Fibroblast of skin of left biceps (primary cell): Measurements from ENCODE around the gene STEAP1B.
"Not testable (repeated sequence)": the region's sequence is repeated elsewhere in the genome, so short reads cannot be mapped to it uniquely, and the experiment has no call there.

Experiments used
- DNase-seq, 2 experiments: peaks; one replicate each; pipeline ENCODE4 v3.0.0-alpha.2; 2013; ENCODE audit warnings: low read depth in 2 of 2

The STEAP1B gene

GRCh38 chr7:22499888-22500689, at the start of gene STEAP1B:
Gene STEAP1B (minus strand): TSS chr7:22500188. CDS start chr7:22494855, 5,333 bp downstream.
- peak; percentile 33 to 39 for DNase-seq

- no peak for DNase-seq
Observed at GRCh38 chr7:22549051-22549450, 49.1 kb upstream of the STEAP1B start.

DNA sequence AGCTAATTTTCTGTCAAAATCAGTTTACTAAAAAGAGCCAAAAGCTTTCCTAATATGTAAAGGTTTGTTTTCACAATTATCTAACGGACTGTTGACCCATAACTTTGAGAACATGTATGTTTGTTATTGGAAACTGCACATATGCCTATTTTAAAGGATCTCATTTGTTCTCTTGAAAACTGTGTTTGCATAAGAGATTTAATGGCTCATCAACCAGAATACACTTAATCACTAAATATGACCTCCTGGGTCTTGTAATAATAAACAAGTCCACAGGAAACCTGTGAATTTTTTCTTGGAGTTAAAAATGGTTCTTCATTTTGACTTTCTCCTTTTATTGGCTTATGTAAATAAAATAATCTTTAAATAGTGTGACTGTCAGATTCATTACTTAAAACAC, 48.3 kb upstream of the STEAP1B start:
- DNase-seq = no peak

- no peak for DNase-seq
Observed at GRCh38 chr7:22546769-22547168, 46.8 kb upstream of the STEAP1B start.

DNA sequence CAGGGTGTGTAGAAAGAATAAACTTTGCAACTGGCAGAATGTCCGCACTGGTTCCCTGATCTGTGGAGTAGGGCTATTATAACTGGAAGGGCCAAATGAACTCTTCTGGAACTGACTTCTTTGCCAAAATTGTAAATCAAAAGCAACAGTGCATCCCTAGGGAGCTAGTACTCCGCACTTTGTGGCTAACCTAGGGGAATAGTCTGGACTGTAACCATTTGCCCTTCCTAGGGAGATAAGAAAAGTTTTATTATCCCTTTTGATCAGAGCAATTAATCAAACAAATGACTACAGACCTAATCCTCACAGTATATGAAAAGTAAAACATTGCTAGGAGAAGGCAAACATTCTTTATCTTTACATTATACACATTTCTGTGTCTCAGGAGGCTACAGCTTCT, 45.5 kb upstream of the STEAP1B start:
- no peak for DNase-seq

- DNase-seq = no peak
Observed at GRCh38 chr7:22544245-22544644, 44.3 kb upstream of the STEAP1B start.

- no peak for DNase-seq
Observed at GRCh38 chr7:22543169-22543568, 43.2 kb upstream of the STEAP1B start.

DNA sequence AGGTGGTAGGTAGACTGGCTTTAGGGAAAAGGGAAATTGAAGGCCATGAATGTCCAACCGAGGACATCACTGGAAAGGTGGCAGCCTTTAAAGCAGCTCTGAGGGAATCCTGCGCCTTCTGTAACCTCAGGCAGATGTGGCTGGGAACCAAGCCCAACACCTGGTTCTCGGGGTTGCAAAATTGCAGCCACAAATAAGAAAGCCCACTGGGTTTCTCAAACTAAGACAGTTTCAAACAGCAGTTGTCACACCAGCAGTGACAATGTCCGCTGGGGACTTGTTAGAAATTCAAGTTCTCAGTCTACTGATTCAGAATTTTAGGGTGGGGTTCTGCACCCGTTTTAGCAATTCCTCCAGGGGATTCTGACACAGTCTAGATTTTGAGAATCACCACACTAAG, 42.7 kb upstream of the STEAP1B start:
- no peak for DNase-seq

DNA sequence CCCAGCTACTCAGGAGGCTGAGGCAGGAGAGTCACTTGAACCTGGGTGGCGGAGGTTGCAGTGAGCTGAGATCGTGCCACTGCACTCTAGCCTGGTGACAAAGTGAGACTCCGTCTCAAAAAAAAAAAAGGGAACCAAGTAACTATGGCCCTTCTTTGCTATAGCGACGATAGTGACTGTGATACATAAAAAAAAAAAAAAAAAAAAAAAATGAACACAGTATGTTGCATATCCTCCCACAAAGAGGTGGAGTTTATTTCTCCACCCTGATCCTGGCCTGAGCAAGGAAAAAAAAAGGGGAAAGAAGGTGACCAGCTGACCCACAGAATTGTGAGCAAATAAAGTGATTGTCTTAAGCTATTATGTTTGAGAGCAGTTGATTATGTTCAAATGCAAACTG, 42.3 kb upstream of the STEAP1B start:
- DNase-seq = no peak

GRCh38 chr7:22541789-22542188, 41.8 kb upstream of the STEAP1B start:
- DNase-seq = no peak

DNA sequence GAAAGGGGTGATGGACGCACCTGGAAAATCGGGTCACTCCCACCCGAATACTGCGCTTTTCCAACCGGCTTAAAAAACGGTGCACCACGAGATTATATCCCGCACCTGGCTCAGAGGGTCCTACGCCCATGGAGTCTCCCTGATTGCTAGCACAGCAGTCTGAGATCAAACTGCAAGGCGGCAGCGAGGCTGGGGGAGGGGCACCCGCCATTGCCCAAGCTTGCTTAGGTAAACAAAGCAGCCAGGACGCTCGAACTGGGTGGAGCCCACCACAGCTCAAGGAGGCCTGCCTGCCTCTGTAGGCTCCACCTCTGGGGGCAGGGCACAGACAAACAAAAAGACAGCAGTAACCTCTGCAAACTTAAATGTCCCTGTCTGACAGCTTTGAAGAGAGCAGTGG, 28.5 kb upstream of the STEAP1B start:
- not testable (repeated sequence) for DNase-seq

DNA sequence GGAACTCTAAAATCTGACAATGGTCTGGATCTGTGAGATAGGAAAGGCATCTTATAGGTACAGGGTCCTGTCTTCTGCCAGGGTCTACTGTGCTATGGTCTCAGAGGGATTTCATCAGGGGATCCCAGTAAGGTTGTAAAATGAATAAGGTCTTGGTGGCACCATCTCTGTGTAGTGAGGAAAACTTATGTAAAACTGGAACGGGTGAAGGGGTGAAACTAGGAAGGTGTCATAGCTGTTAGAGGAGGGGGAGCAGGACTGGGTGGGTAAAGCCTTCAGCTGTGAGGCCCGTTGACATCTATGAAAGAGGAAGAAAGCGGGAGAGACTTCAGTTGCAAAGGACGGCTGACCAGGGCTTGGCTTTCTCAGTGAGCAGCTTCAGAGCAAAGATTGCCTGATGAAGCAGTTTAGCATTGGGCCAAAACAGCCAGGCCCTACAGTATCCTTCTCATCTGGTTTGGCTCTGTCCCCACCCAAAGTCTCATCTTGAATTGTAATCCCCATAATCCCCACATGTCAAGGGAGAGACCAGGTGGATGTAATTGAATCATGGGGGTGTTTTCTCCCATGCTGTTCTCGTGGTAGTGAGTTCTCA, 24.5 kb upstream of the STEAP1B start:
- DNase-seq = not testable (repeated sequence)

DNA sequence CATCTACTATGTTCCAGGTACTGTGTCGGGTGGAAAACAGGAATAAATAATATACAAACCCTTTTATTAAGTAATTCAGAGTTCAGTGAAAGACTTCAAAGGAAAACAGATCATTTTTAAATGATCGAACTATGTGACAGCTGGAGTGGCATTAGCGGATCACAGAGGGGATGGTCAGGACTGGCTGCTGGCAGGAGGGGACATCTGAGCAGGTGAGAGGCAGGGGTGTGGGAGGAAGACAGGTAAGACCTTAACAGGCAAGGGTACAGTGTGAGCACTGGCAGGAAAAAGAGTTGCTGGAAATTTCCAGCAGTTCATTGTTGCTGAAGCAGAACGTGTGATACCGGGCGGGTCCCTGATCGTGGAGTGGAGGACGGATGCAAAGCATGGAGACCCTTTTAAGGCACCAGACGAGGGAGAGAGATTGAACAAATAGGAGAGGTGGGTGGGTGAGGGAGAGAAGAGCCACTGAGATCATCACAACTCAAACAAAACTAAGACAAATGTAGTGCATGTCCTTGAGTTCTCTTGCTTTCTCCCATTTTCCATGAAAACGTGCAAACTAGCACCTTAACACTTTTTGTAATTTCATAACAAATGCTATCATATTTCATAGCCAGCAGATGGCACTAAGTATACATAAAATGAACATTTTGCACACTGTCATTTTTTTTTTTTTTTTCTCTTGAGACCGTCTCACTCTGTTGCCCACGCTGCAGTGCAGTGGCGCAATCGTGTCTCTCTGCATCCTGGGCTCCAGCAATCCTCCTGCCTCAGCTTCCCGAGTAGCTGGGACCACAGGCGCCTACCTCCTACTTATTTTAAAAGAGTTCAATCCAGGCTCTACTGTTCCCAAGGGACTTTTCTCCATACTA, 23.7 kb upstream of the STEAP1B start:
- DNase-seq = peak; percentile 10 to 15

DNA sequence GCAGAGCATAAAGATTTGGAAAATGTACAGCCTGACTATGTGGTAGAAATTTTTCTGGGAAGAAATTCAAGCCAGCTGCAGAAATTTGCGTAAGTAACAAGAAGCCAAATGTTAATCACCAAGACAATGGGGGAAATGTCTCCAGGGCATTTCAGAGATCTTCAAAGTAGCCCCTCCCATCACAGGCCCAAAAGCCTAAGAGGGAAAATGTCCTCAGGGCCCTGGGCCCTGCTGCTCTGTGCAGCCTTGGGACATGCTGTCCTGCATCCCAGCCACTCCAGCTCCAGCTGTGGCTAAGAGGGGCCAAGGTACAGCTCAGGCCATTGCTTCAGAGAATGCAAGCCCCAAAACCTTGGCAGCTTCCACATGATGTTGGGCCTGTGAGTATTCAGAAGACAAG, 19.6 kb upstream of the STEAP1B start:
- DNase-seq = not testable (repeated sequence)

- not testable (repeated sequence) for DNase-seq
Observed at GRCh38 chr7:22516950-22517349, 17.0 kb upstream of the STEAP1B start.

GRCh38 chr7:22514963-22515362, 15.0 kb upstream of the STEAP1B start:
- not testable (repeated sequence) for DNase-seq

DNA sequence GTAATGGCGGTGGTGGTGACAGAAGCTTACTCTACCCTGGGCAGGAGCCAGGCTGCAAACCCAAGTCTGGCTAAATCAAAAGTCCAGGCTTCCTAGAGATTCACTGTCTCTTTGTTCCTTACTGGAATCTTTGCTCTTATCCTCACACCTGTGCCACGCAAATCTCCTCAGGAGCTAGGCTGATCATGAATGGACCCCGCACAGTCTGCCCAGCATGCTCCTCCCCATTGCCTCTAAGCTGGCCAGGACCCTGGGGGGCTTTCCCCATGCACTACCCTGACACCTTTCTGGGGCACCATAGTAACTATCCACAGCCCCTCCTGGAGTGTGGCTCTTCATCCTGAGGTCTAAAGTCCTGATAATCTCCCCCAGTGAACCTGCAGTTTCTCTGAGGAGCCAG, 7.3 kb upstream of the STEAP1B start:
- DNase-seq = not testable (repeated sequence)

DNA sequence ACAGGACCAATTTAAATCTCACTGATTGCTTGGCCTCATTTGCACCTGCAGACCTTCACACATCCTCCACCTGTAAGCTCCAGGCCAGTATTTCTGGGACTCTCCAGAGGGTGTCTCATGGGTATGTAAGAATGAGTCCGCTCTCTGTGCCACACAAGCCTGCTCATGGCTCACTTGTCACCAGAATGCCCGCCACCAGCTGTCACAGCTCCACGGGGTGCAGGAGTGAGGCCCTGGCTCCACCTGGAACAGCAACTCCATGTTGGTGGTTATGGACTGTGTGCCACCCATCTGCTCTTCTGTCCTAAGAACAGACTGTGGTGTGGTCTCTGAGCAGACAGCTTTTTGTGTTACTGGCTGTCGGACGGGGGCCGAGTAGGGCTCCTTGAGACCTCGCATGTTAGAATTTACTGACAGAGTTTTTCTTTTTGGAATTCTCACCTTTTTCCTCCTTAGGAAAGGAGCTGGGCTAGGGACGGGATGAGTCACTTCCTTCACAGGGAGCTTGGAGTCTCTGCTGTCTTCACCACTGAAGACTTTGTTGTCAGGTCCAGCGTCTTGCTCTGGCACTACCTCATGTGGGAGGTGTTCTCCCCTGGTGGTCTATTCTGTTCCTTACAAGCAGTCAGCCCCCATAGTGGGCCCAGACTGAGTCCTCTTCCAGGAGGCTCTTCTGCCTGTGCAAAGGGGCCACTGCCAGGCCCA, 6.5 kb upstream of the STEAP1B start:
- not testable (repeated sequence) for DNase-seq

GRCh38 chr7:22504519-22504918, 4.5 kb upstream of the STEAP1B start:
- DNase-seq = not testable (repeated sequence)

GRCh38 chr7:22502104-22502503, 2.1 kb upstream of the STEAP1B start:
- DNase-seq = not testable (repeated sequence)

- not testable (repeated sequence) for DNase-seq
Observed at GRCh38 chr7:22501336-22501735, 1.3 kb upstream of the STEAP1B start.

DNA sequence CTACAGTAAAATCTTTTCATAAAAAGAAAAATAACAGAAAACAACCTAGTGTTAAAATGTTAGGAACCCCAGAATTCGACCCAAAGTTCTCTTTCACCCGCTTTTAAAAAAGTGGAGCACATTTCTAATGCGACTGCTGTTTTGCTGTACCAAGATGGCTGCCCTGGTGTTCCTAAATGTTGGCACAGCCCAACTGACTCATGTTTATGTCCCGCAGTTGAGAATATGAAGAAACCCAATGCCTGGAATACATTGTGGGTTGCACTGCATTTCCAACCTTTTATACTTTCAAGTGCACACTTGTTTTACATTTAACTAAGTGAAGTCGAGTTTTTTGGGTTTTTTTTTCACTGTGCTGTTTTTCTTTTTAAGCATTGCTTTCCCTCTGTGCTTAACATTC, 944 bp downstream of the STEAP1B start:
- DNase-seq = no peak
